Measurements from ENCODE around the gene DGKI.

DNA sequence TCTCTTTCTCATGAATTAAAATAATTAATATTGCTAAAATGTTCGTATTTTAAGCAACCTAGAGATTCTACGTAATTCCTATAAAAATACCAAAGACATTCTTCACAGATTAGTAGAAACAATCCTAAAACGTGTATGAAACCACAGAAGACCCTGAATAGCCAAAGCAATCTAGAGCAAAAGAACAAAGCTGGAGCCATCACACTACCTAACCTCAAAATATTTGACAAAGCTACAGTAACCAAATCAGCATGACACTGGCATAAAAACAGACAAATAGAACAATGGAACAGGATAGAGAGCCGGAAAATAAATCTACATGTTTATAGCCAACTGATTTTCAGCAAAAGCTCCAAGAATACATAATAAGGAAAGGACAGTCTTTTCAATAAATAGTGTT lies 397.8 kb downstream of the DGKI start:
- TF ChIP-seq RAD21 (IDR thresholded peaks at IDR 0.05; ENCODE audit: low read depth) (no peak), YY1 (IDR thresholded peaks at IDR 0.05; ENCODE audit: extremely low read depth, insufficient replicate concordance, low read depth, low read length) (no peak), POLR2A (IDR thresholded peaks at IDR 0.05; ENCODE audit: borderline replicate concordance, extremely low read depth, insufficient read depth, insufficient read length) (no peak), CBX3 (IDR thresholded peaks at IDR 0.05; ENCODE audit: low read depth) (no peak), EZH2 (IDR thresholded peaks at IDR 0.05) (no peak), EZH2phosphoT487 (IDR thresholded peaks at IDR 0.05; ENCODE audit: borderline replicate concordance) (no peak), FOSL1 (IDR thresholded peaks at IDR 0.05; ENCODE audit: low read depth) (no peak), SRF (IDR thresholded peaks at IDR 0.05; ENCODE audit: low read depth) (no peak)
- TF ChIP-seq, protein P1, sequence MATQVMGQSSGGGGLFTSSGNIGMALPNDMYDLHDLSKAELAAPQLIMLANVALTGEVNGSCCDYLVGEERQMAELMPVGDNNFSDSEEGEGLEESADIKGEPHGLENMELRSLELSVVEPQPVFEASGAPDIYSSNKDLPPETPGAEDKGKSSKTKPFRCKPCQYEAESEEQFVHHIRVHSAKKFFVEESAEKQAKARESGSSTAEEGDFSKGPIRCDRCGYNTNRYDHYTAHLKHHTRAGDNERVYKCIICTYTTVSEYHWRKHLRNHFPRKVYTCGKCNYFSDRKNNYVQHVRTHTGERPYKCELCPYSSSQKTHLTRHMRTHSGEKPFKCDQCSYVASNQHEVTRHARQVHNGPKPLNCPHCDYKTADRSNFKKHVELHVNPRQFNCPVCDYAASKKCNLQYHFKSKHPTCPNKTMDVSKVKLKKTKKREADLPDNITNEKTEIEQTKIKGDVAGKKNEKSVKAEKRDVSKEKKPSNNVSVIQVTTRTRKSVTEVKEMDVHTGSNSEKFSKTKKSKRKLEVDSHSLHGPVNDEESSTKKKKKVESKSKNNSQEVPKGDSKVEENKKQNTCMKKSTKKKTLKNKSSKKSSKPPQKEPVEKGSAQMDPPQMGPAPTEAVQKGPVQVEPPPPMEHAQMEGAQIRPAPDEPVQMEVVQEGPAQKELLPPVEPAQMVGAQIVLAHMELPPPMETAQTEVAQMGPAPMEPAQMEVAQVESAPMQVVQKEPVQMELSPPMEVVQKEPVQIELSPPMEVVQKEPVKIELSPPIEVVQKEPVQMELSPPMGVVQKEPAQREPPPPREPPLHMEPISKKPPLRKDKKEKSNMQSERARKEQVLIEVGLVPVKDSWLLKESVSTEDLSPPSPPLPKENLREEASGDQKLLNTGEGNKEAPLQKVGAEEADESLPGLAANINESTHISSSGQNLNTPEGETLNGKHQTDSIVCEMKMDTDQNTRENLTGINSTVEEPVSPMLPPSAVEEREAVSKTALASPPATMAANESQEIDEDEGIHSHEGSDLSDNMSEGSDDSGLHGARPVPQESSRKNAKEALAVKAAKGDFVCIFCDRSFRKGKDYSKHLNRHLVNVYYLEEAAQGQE (IDR thresholded peaks at IDR 0.05; ENCODE audit: low read depth), result no peak
- TF ChIP-seq, protein P2, sequence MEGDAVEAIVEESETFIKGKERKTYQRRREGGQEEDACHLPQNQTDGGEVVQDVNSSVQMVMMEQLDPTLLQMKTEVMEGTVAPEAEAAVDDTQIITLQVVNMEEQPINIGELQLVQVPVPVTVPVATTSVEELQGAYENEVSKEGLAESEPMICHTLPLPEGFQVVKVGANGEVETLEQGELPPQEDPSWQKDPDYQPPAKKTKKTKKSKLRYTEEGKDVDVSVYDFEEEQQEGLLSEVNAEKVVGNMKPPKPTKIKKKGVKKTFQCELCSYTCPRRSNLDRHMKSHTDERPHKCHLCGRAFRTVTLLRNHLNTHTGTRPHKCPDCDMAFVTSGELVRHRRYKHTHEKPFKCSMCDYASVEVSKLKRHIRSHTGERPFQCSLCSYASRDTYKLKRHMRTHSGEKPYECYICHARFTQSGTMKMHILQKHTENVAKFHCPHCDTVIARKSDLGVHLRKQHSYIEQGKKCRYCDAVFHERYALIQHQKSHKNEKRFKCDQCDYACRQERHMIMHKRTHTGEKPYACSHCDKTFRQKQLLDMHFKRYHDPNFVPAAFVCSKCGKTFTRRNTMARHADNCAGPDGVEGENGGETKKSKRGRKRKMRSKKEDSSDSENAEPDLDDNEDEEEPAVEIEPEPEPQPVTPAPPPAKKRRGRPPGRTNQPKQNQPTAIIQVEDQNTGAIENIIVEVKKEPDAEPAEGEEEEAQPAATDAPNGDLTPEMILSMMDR (IDR thresholded peaks at IDR 0.05 in 2 of 3, conservative IDR thresholded peaks at IDR 0.05 in 1 of 3; ENCODE audit: borderline replicate concordance in 1 of 3, insufficient read depth in 1 of 3, low read depth in 2 of 3, low read length in 2 of 3), result no peak
- TF ChIP-seq, protein P3, sequence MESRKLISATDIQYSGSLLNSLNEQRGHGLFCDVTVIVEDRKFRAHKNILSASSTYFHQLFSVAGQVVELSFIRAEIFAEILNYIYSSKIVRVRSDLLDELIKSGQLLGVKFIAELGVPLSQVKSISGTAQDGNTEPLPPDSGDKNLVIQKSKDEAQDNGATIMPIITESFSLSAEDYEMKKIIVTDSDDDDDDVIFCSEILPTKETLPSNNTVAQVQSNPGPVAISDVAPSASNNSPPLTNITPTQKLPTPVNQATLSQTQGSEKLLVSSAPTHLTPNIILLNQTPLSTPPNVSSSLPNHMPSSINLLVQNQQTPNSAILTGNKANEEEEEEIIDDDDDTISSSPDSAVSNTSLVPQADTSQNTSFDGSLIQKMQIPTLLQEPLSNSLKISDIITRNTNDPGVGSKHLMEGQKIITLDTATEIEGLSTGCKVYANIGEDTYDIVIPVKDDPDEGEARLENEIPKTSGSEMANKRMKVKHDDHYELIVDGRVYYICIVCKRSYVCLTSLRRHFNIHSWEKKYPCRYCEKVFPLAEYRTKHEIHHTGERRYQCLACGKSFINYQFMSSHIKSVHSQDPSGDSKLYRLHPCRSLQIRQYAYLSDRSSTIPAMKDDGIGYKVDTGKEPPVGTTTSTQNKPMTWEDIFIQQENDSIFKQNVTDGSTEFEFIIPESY (IDR thresholded peaks at IDR 0.05; ENCODE audit: extremely low read depth, insufficient replicate concordance, low read length), result no peak
- TF ChIP-seq, protein P4, sequence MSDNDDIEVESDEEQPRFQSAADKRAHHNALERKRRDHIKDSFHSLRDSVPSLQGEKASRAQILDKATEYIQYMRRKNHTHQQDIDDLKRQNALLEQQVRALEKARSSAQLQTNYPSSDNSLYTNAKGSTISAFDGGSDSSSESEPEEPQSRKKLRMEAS (IDR thresholded peaks at IDR 0.05), result no peak

Measured in HCT116 (cell line).